ENCODE results near the gene CDAN1.

GRCh38 chr15:42694398-42694797 lies 42.5 kb downstream of the CDAN1 start:
- no peak for TF ChIP-seq CTCF (conservative IDR thresholded peaks at IDR 0.05; ENCODE audit: low read depth, low read length)
- TF ChIP-seq POLR2A (IDR thresholded peaks at IDR 0.05; ENCODE audit: low read depth, low read length), result no peak
- TF ChIP-seq BHLHE40 (IDR thresholded peaks at IDR 0.05; ENCODE audit: low read depth, low read length), result no peak
- no peak for TF ChIP-seq CEBPB (IDR thresholded peaks at IDR 0.05; ENCODE audit: low read depth, low read length)

Measured in IMR-90 (cell line).